Transverse colon (tissue), 4 donors: Measurements from ENCODE around the gene MED29.

ENCODE experiments used
- EP300 ChIP-seq: sonication (generic); formaldehyde crosslinking; IDR thresholded peaks from one replicate; pipeline ENCODE4 v1.6.1; 2017; ENCODE audit warnings: antibody characterized with exemption, low read depth
- POLR2A ChIP-seq: fragments of 450-650 bp; IDR thresholded peaks from one replicate; pipeline ENCODE4 v1.6.1; 2016; ENCODE audit warnings: antibody characterized with exemption, mild to moderate bottlenecking, moderate library complexity
- POLR2AphosphoS5 ChIP-seq, 3 donors: sonication (generic); formaldehyde crosslinking; IDR thresholded peaks; one replicate each; pipeline ENCODE4 v1.6.1; 2016; ENCODE audit warnings: antibody characterized with exemption in 3 of 3
- TF ChIP-seq, protein P1 (sequence below), 5 experiments: fragments of 200-600 bp in 3 of 5; fragments of 450-650 bp in 2 of 5; sonication (generic) in 3 of 5; IDR thresholded peaks; 1 replicate in 2 of 5; 2 replicates in 3 of 5; pipeline ENCODE4 v1.5.1; 2016 to 2017; ENCODE audit warnings: antibody characterized with exemption in 5 of 5, inconsistent platforms in 3 of 5, mild to moderate bottlenecking in 2 of 5, moderate library complexity in 1 of 5

GRCh38 chr19:39380521-39381502 lies 10.4 kb upstream of the MED29 start:
- TF ChIP-seq, protein P1, sequence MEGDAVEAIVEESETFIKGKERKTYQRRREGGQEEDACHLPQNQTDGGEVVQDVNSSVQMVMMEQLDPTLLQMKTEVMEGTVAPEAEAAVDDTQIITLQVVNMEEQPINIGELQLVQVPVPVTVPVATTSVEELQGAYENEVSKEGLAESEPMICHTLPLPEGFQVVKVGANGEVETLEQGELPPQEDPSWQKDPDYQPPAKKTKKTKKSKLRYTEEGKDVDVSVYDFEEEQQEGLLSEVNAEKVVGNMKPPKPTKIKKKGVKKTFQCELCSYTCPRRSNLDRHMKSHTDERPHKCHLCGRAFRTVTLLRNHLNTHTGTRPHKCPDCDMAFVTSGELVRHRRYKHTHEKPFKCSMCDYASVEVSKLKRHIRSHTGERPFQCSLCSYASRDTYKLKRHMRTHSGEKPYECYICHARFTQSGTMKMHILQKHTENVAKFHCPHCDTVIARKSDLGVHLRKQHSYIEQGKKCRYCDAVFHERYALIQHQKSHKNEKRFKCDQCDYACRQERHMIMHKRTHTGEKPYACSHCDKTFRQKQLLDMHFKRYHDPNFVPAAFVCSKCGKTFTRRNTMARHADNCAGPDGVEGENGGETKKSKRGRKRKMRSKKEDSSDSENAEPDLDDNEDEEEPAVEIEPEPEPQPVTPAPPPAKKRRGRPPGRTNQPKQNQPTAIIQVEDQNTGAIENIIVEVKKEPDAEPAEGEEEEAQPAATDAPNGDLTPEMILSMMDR (IDR thresholded peaks at IDR 0.05), result no peak
- TF ChIP-seq POLR2AphosphoS5 (IDR thresholded peaks at IDR 0.05) (no peak), POLR2A (no peak), EP300 (no peak)
